Sigmoid colon (tissue), 7 donors: ENCODE results near the gene SLC46A2. TPM values are rescaled to one million over a fixed set of nuclear protein-coding genes. Genes with fewer than 3 reads are reported as not detected.

Experiments
- DNase-seq: peaks from one replicate; pipeline ENCODE4 v3.0.0-alpha.2; 2019
- H3K27ac ChIP-seq, 4 donors: fragments of 200-600 bp; sonication (generic); one replicate each; pipeline ENCODE4 v1.5.1; 2016 to 2019; ENCODE audit warnings: mild to moderate bottlenecking in 1 of 4
- H3K27me3 ChIP-seq, 3 donors: fragments of 200-600 bp; sonication (generic); one replicate each; pipeline ENCODE4 v1.5.1; 2019; ENCODE audit warnings: mild to moderate bottlenecking in 1 of 3
- H3K36me3 ChIP-seq, 4 donors: fragments of 200-600 bp; sonication (generic); one replicate each; pipeline ENCODE4 v1.5.1; 2016 to 2019
- H3K4me1 ChIP-seq, 4 donors: fragments of 200-600 bp; sonication (generic); one replicate each; pipeline ENCODE4 v1.5.1; 2017 to 2019
- H3K4me3 ChIP-seq, 4 donors: fragments of 200-600 bp; sonication (generic); one replicate each; pipeline ENCODE4 v1.5.1; 2017 to 2019; ENCODE audit warnings: mild to moderate bottlenecking in 2 of 4, moderate library complexity in 1 of 4
- H3K9me3 ChIP-seq, 4 donors: fragments of 200-600 bp in 3 of 4; sonication (generic) in 3 of 4; one replicate each; pipeline versions ENCODE4 v1.5.1 to v1.6.1; 2013 to 2019
- EP300 ChIP-seq, 4 donors: sonication (generic); formaldehyde crosslinking; IDR thresholded peaks; one replicate each; pipeline ENCODE4 v1.6.1; 2017; ENCODE audit warnings: antibody characterized with exemption in 4 of 4
- POLR2A ChIP-seq, 2 donors: fragments of 450-650 bp; IDR thresholded peaks; one replicate each; pipeline ENCODE4 v1.6.1; 2016; ENCODE audit warnings: antibody characterized with exemption in 2 of 2, mild to moderate bottlenecking in 2 of 2, moderate library complexity in 2 of 2
- POLR2AphosphoS5 ChIP-seq, 4 donors: sonication (generic); formaldehyde crosslinking; IDR thresholded peaks; one replicate each; pipeline ENCODE4 v1.6.1; 2017; ENCODE audit warnings: antibody characterized with exemption in 4 of 4
- WGBS, 2 donors: extraction: QIAGEN DNeasy Blood & Tissue Kit; methylation state at CpG; one replicate each; pipeline ENCODE4 v1.1.7; 2013; 5-methylcytosine and 5-hydroxymethylcytosine counted together
- intact Hi-C: fragments of 100-400 bp; cut with DNase I; formaldehyde crosslinking; loops from one replicate; pipeline ENCODE4 v1.15.1; 2023
- polyA plus RNA-seq, 3 donors: library from polyadenylated mRNA; stranded (reverse); fragments of 200-250 nt; gene quantifications; one replicate each; pipeline ENCODE4 v1.2.3, GENCODE V29; 2013
- total RNA-seq, 4 donors: library from RNA; depleted of rRNA; stranded (reverse); fragments of >200 nt; gene quantifications; one replicate each; pipeline ENCODE4 v1.1.0, GENCODE V29; 2016
- TF ChIP-seq, protein P1 (sequence below), 4 experiments: fragments of 450-650 bp in 3 of 4; fragments of 200-600 bp in 1 of 4; IDR thresholded peaks; one replicate each; pipeline ENCODE4 v1.5.1; 2016 to 2019; ENCODE audit warnings: antibody characterized with exemption in 4 of 4, mild to moderate bottlenecking in 3 of 4, moderate library complexity in 2 of 4
- donor health status: healthy with polysubstance abuse.
- donor health status: Bipolar disorder and iron deficiency.
- donor health status: healthy.

Gene SLC46A2
- total and polyA plus RNA-seq, 7 donors, result 0.07 to 0.36 TPM; not detected in 5

- no peak for DNase-seq
- 92 to 96% methylated on average over 3 of the region's 3 CpGs for WGBS, 2 donors
- TF ChIP-seq EP300 (IDR thresholded peaks at IDR 0.05) (no peak), POLR2A (IDR thresholded peaks at IDR 0.05) (no peak), POLR2AphosphoS5 (IDR thresholded peaks at IDR 0.05) (no peak)
- TF ChIP-seq, protein P1, sequence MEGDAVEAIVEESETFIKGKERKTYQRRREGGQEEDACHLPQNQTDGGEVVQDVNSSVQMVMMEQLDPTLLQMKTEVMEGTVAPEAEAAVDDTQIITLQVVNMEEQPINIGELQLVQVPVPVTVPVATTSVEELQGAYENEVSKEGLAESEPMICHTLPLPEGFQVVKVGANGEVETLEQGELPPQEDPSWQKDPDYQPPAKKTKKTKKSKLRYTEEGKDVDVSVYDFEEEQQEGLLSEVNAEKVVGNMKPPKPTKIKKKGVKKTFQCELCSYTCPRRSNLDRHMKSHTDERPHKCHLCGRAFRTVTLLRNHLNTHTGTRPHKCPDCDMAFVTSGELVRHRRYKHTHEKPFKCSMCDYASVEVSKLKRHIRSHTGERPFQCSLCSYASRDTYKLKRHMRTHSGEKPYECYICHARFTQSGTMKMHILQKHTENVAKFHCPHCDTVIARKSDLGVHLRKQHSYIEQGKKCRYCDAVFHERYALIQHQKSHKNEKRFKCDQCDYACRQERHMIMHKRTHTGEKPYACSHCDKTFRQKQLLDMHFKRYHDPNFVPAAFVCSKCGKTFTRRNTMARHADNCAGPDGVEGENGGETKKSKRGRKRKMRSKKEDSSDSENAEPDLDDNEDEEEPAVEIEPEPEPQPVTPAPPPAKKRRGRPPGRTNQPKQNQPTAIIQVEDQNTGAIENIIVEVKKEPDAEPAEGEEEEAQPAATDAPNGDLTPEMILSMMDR (IDR thresholded peaks at IDR 0.05), result no peak
- Histone ChIP-seq H3K36me3 (no peaks in the 10 kb centered on the region), H3K9me3 (no peaks in the 10 kb centered on the region), H3K4me3 (no peak overlapping the region), H3K4me1 (no peaks in the 10 kb centered on the region), H3K27me3 (no peaks in the 10 kb centered on the region), H3K27ac (no peak overlapping the region)
- intact Hi-C loops, result no loop called here
Observed at GRCh38 chr9:112912636-112913035, 22.0 kb upstream of the SLC46A2 start.

- no peak for TF ChIP-seq EP300 (IDR thresholded peaks at IDR 0.05)
- TF ChIP-seq POLR2A (IDR thresholded peaks at IDR 0.05), result no peak
- no peak for TF ChIP-seq POLR2AphosphoS5 (IDR thresholded peaks at IDR 0.05)
- TF ChIP-seq, protein P1 (IDR thresholded peaks at IDR 0.05), result no peak
- Histone ChIP-seq H3K27ac (no peak overlapping the region), H3K9me3 (no peaks in the 10 kb centered on the region), H3K36me3 (no peaks in the 10 kb centered on the region), H3K4me3 (no peak overlapping the region), H3K4me1 (no peaks in the 10 kb centered on the region), H3K27me3 (no peaks in the 10 kb centered on the region)
- 65 to 87% methylated on average over 2 of the region's 2 CpGs for WGBS, 2 donors
- DNase-seq, result no peak
- intact Hi-C loops, result no loop called here
Observed at GRCh38 chr9:112911736-112912135, 21.1 kb upstream of the SLC46A2 start.

- H3K27ac ChIP-seq, result no peak overlapping the region
- WGBS, 2 donors, result 70 to 78% methylated on average over 4 of the region's 4 CpGs
- H3K9me3 ChIP-seq, result no peaks in the 10 kb centered on the region
- no peak for TF ChIP-seq POLR2A (IDR thresholded peaks at IDR 0.05)
- TF ChIP-seq, protein P1 (IDR thresholded peaks at IDR 0.05), result no peak
- no peak for TF ChIP-seq POLR2AphosphoS5 (IDR thresholded peaks at IDR 0.05)
- TF ChIP-seq EP300 (IDR thresholded peaks at IDR 0.05), result no peak
- H3K4me1 ChIP-seq, result no peaks in the 10 kb centered on the region
- intact Hi-C loops, result no loop called here
- no peaks in the 10 kb centered on the region for H3K27me3 ChIP-seq
- H3K4me3 ChIP-seq, result no peak overlapping the region
- no peak for DNase-seq
- no peaks in the 10 kb centered on the region for H3K36me3 ChIP-seq
Observed at GRCh38 chr9:112905084-112905483, 14.4 kb upstream of the SLC46A2 start.

DNA sequence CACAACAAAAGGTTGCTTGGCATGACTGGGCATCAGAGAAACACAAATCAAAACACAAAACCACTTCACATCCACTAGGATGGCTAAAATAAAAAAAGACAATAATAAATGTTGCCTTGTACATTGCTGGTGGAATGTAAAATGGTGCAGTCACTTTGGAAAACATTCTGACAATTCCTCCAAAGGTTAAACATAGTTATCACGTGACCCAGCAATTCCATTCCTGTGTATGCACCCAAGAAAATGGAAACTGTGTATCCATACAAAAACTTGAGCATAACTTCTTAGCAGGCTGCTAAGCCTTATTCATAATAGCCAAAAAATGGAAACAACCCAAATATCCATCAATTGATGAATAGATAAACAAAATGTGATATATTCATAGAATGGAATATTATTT, 10.2 kb upstream of the SLC46A2 start:
- Histone ChIP-seq H3K9me3 (no peaks in the 10 kb centered on the region), H3K27ac (no peak overlapping the region), H3K36me3 (no peaks in the 10 kb centered on the region), H3K4me1 (no peaks in the 10 kb centered on the region), H3K27me3 (no peaks in the 10 kb centered on the region), H3K4me3 (no peak overlapping the region)
- TF ChIP-seq EP300 (IDR thresholded peaks at IDR 0.05), result no peak
- no peak for TF ChIP-seq POLR2A (IDR thresholded peaks at IDR 0.05)
- no peak for TF ChIP-seq POLR2AphosphoS5 (IDR thresholded peaks at IDR 0.05)
- TF ChIP-seq, protein P1 (IDR thresholded peaks at IDR 0.05), result no peak
- 67 to 72% methylated on average over 1 of the region's 1 CpG for WGBS, 2 donors
- intact Hi-C loops, result no loop called here
- no peak for DNase-seq

GRCh38 chr9:112900488-112900887, 9.8 kb upstream of the SLC46A2 start:
- DNase-seq, result no peak
- no peaks in the 10 kb centered on the region for H3K27me3 ChIP-seq
- H3K27ac ChIP-seq, result no peak overlapping the region
- TF ChIP-seq POLR2A (IDR thresholded peaks at IDR 0.05) (no peak), POLR2AphosphoS5 (IDR thresholded peaks at IDR 0.05) (no peak)
- TF ChIP-seq, protein P1 (IDR thresholded peaks at IDR 0.05), result no peak
- H3K36me3 ChIP-seq, result no peaks in the 10 kb centered on the region
- WGBS, 2 donors, result 73 to 87% methylated on average over 4 of the region's 4 CpGs
- no peak overlapping the region for H3K4me3 ChIP-seq
- H3K4me1 ChIP-seq, result no peaks in the 10 kb centered on the region
- intact Hi-C loops, result no loop called here
- H3K9me3 ChIP-seq, result no peaks in the 10 kb centered on the region
